Activated CD8-positive, alpha-beta T cell treated with anti-CD3 and anti-CD28 coated beads, Interleukin-2, amount 10 ng/mL, durations not matched to agents 7 days and 5 days (primary cell): Measurements from ENCODE around the gene CUBN. TPM values are rescaled to one million over a fixed set of nuclear protein-coding genes. Genes with fewer than 3 reads are reported as not detected.

Source experiments
- ATAC-seq: fragments of 150-1000 bp; cut with Tn5 transposase; one replicate; pipeline ENCODE4 v1.10.0; 2021; ENCODE audit warnings: moderate library complexity
- CTCF ChIA-PET: fragments of 350-600 bp; sonication (Branson Sonifier 250); formaldehyde crosslinking; loops from one replicate; lab custom pipeline; 2021; ENCODE audit warnings: antibody characterized with exemption; lab: Charles Lee
- POLR2A ChIA-PET: fragments of 350-600 bp; sonication (Branson Sonifier 250); formaldehyde crosslinking; loops from one replicate; lab custom pipeline; 2021; ENCODE audit warnings: antibody characterized with exemption; lab: Charles Lee
- DNase-seq: peaks from one replicate; pipeline ENCODE4 v3.0.0-alpha.2; 2020
- H3K27ac Mint-ChIP-seq: one replicate; pipeline ENCODE4 v1.8.0; 2021; ENCODE audit warnings: mild to moderate bottlenecking, mixed read lengths
- H3K27me3 Mint-ChIP-seq: one replicate; pipeline ENCODE4 v1.8.0; 2021; ENCODE audit warnings: low read depth, mixed read lengths
- H3K36me3 Mint-ChIP-seq: one replicate; pipeline ENCODE4 v1.8.0; 2021; ENCODE audit warnings: low read depth, mixed read lengths
- H3K4me1 Mint-ChIP-seq: one replicate; pipeline ENCODE4 v1.8.0; 2021; ENCODE audit warnings: low read depth, mixed read lengths
- H3K4me3 Mint-ChIP-seq: one replicate; pipeline ENCODE4 v1.8.0; 2021; ENCODE audit warnings: mild to moderate bottlenecking, mixed read lengths
- H3K9me3 Mint-ChIP-seq: one replicate; pipeline ENCODE4 v1.8.0; 2022; ENCODE audit warnings: mixed read lengths; ENCODE audit not compliant: insufficient read depth
- total RNA-seq, 2 experiments: library from RNA; stranded (reverse); gene quantifications; one replicate each; pipeline ENCODE4 v1.2.3, GENCODE V29; 2021

CUBN gene
- total RNA-seq, 2 experiments from 2014 or later = 0.68 to 1.2 TPM

- CTCF ChIA-PET = no interaction called here
Observed at GRCh38 chr10:16865766-16866165, 263.8 kb downstream of the CUBN start.

GRCh38 chr10:16863766-16864165 is 265.8 kb downstream of the CUBN start:
- H3K4me3 Mint-ChIP-seq = no peak overlapping the region
- ATAC-seq (no peak), DNase-seq (no peak)
- H3K27me3 Mint-ChIP-seq = no peaks in the 10 kb centered on the region
- H3K9me3 Mint-ChIP-seq = no peaks in the 10 kb centered on the region
- H3K27ac Mint-ChIP-seq = no peak overlapping the region
- POLR2A ChIA-PET = interaction anchor here (0.6 kb wide), 1 partner anchor 563 kb away, joined by 3 read pairs; no protein-coding TSS in a partner anchor
- CTCF ChIA-PET = interaction anchor here (1.1 to 2.7 kb wide), 4 partner anchors 11 to 393 kb away, joined by 3 to 8 read pairs (median 4); no protein-coding TSS in a partner anchor
- H3K4me1 Mint-ChIP-seq = no peaks in the 10 kb centered on the region
- no peaks in the 10 kb centered on the region for H3K36me3 Mint-ChIP-seq

More at GRCh38 chr10:16865766-16866165, 263.8 kb downstream of the CUBN start:
- no peak overlapping the region for H3K4me3 Mint-ChIP-seq
- no peaks in the 10 kb centered on the region for H3K4me1 Mint-ChIP-seq
- H3K27ac Mint-ChIP-seq = no peak overlapping the region
- POLR2A ChIA-PET = no interaction called here
- H3K9me3 Mint-ChIP-seq = no peaks in the 10 kb centered on the region
- DNase-seq = no peak
- no peaks in the 10 kb centered on the region for H3K36me3 Mint-ChIP-seq
- ATAC-seq = no peak
- no peaks in the 10 kb centered on the region for H3K27me3 Mint-ChIP-seq

DNA sequence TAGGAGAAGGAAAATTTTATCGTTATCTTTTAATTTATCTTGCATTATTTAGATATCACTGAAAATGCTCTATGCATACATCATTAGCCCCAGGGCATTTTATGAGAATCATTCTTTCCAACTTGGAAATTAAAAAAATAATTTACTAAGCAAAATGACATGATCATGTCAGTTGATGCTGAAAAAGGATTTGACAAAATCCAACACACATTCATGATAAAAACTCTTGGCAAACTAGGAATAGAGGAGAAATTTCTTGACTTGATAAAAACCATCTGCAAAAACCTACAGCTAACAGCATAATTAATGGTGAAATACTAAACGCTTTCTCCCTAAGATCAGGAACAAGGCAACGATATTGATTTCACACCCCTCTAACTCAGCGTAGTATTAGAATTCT is 272.2 kb downstream of the CUBN start:
- H3K36me3 Mint-ChIP-seq = no peaks in the 10 kb centered on the region
- no peak for ATAC-seq
- H3K9me3 Mint-ChIP-seq = no peaks in the 10 kb centered on the region
- no peak overlapping the region for H3K27ac Mint-ChIP-seq
- H3K27me3 Mint-ChIP-seq = peaks cover under 1% of the 10 kb centered on the region
- no peak for DNase-seq
- ChIA-PET CTCF (interaction anchor here (0.9 to 2.4 kb wide), 4 partner anchors 13 to 399 kb away, joined by 3 to 5 read pairs (median 3); no protein-coding TSS in a partner anchor), POLR2A (no interaction called here)
- H3K4me3 Mint-ChIP-seq = no peak overlapping the region
- H3K4me1 Mint-ChIP-seq = no peaks in the 10 kb centered on the region

DNA sequence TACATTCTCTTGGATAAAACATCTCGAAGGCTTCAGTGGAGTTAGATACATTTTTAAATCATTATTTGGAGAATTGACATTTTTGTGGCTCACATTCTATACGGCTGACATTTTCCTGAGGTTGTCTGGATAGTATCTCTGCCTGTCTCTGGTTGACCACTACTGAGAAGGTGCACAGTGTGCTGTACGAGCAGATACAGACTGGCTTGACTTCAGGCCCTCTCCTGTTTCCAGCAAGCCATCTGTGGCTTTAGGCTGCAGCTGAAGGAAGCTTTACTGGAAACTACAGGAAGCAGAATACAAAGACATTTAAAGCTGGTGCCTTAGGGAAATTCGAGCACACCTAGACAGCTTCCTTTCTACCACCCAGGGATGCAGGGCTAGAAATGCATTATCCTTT is 273.0 kb downstream of the CUBN start:
- CTCF ChIA-PET = interaction anchor here (0.6 to 2.4 kb wide), 6 partner anchors 32 to 400 kb away, joined by 3 to 5 read pairs (median 4); no protein-coding TSS in a partner anchor
- Mint-ChIP-seq H3K4me3 (no peak overlapping the region), H3K4me1 (no peaks in the 10 kb centered on the region), H3K27ac (no peak overlapping the region), H3K36me3 (no peaks in the 10 kb centered on the region), H3K27me3 (peaks cover 2% of the 10 kb centered on the region), H3K9me3 (no peaks in the 10 kb centered on the region)
- POLR2A ChIA-PET = no interaction called here
- no peak for ATAC-seq
- no peak for DNase-seq

GRCh38 chr10:16856092-16856491 is 273.5 kb downstream of the CUBN start:
- Mint-ChIP-seq H3K4me1 (no peaks in the 10 kb centered on the region), H3K27me3 (peaks cover 2% of the 10 kb centered on the region), H3K4me3 (no peak overlapping the region), H3K36me3 (no peaks in the 10 kb centered on the region), H3K9me3 (no peaks in the 10 kb centered on the region), H3K27ac (no peak overlapping the region)
- no peak for DNase-seq
- ChIA-PET CTCF (interaction anchor here (0.6 to 2.4 kb wide), 4 partner anchors 32 to 398 kb away, joined by 3 to 5 read pairs (median 4); no protein-coding TSS in a partner anchor), POLR2A (no interaction called here)
- no peak for ATAC-seq

GRCh38 chr10:16854623-16855022 is 275.0 kb downstream of the CUBN start:
- Mint-ChIP-seq H3K4me1 (no peaks in the 10 kb centered on the region), H3K27ac (no peak overlapping the region), H3K9me3 (no peaks in the 10 kb centered on the region), H3K4me3 (no peak overlapping the region), H3K36me3 (no peaks in the 10 kb centered on the region), H3K27me3 (peaks cover 2% of the 10 kb centered on the region)
- POLR2A ChIA-PET = no interaction called here
- CTCF ChIA-PET = interaction anchor here (1.3 kb wide), 1 partner anchor 18 kb away, joined by 4 read pairs; no protein-coding TSS in a partner anchor
- ATAC-seq = no peak
- no peak for DNase-seq

- H3K27ac Mint-ChIP-seq = no peak overlapping the region
- peaks cover 2% of the 10 kb centered on the region for H3K27me3 Mint-ChIP-seq
- H3K4me3 Mint-ChIP-seq = no peak overlapping the region
- no peaks in the 10 kb centered on the region for H3K9me3 Mint-ChIP-seq
- ChIA-PET POLR2A (no interaction called here), CTCF (interaction anchor here (1.3 to 1.9 kb wide), 3 partner anchors 377 to 404 kb away, joined by 3 to 13 read pairs (median 10); no protein-coding TSS in a partner anchor)
- ATAC-seq = no peak
- no peaks in the 10 kb centered on the region for H3K4me1 Mint-ChIP-seq
- no peaks in the 10 kb centered on the region for H3K36me3 Mint-ChIP-seq
- no peak for DNase-seq
Observed at GRCh38 chr10:16853809-16854208, 275.8 kb downstream of the CUBN start.

- CTCF ChIA-PET = interaction anchor here (0.8 to 1.9 kb wide), 11 partner anchors 9 to 523 kb away, joined by 3 to 13 read pairs (median 3); no protein-coding TSS in a partner anchor
- ATAC-seq = peak; percentile 63
- H3K27ac Mint-ChIP-seq = no peak overlapping the region
Observed at GRCh38 chr10:16853201-16853600, 276.4 kb downstream of the CUBN start.

DNA sequence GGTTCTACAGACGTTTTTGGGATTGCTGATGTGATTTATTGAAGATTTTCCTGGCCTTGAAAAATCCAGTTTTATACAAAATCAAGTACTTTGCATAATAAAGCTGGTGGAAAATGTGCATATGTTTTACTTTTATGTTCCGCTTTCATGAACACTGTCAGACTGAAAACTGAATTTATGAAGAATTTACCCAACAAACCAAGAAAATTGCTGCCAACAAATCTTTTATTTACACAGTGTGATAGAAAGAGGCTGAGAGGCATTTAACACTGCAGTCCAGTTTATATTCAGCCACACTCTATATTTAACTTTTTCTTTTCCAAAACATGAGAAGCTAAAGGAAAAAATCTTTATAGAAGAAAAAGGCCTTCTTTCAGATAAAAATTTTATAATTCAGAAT is 277.0 kb downstream of the CUBN start:
- Mint-ChIP-seq H3K9me3 (no peaks in the 10 kb centered on the region), H3K4me1 (no peaks in the 10 kb centered on the region), H3K36me3 (no peaks in the 10 kb centered on the region), H3K27me3 (peaks cover 2% of the 10 kb centered on the region), H3K27ac (no peak overlapping the region), H3K4me3 (no peak overlapping the region)
- ATAC-seq (no peak), DNase-seq (no peak)
- ChIA-PET POLR2A (interaction anchor here (1.2 kb wide), 1 partner anchor 377 kb away, joined by 3 read pairs; no protein-coding TSS in a partner anchor), CTCF (interaction anchor here (0.8 to 1.9 kb wide), 11 partner anchors 8 to 524 kb away, joined by 3 to 13 read pairs (median 3); no protein-coding TSS in a partner anchor)

More at GRCh38 chr10:16853201-16853600, 276.4 kb downstream of the CUBN start:
- POLR2A ChIA-PET = interaction anchor here (1.2 kb wide), 1 partner anchor 377 kb away, joined by 3 read pairs; no protein-coding TSS in a partner anchor
- no peaks in the 10 kb centered on the region for H3K4me1 Mint-ChIP-seq
- peaks cover 2% of the 10 kb centered on the region for H3K27me3 Mint-ChIP-seq
- no peak for DNase-seq
- no peaks in the 10 kb centered on the region for H3K9me3 Mint-ChIP-seq
- no peak overlapping the region for H3K4me3 Mint-ChIP-seq
- no peaks in the 10 kb centered on the region for H3K36me3 Mint-ChIP-seq

DNA sequence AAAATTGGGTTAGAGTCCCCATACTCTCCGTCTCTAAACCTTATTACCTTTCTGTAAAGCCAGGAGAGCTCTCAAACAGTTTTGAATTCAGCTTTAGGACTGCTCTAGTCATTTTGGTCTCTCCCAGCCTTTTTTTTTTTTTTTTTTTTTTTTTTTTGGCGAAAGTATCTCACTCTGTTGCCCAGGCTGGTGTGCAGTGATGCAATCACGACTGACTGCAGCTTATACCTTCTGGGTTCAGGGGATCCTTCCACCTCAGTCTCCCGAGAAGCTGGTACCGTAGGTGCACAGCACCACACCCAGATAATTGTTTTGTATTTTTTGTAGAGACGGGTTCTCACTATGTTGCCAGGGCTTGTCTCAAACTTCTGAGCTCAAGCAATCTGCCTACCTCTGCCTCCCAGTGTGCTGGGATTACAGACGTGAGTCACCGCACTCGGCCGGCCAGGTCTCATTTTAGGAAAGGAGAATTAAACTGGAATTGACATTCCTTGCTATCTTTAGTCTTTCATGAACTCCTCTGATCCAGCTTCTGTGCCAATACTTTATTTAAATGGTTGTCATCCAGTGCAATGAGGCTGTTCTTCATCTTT is 281.0 kb downstream of the CUBN start:
- DNase-seq = no peak
- Mint-ChIP-seq H3K4me3 (no peak overlapping the region), H3K27me3 (peaks cover 2% of the 10 kb centered on the region), H3K27ac (no peak overlapping the region), H3K36me3 (no peaks in the 10 kb centered on the region), H3K4me1 (no peaks in the 10 kb centered on the region), H3K9me3 (no peaks in the 10 kb centered on the region)
- ChIA-PET POLR2A (no interaction called here), CTCF (no interaction called here)
- ATAC-seq = no peak

DNA sequence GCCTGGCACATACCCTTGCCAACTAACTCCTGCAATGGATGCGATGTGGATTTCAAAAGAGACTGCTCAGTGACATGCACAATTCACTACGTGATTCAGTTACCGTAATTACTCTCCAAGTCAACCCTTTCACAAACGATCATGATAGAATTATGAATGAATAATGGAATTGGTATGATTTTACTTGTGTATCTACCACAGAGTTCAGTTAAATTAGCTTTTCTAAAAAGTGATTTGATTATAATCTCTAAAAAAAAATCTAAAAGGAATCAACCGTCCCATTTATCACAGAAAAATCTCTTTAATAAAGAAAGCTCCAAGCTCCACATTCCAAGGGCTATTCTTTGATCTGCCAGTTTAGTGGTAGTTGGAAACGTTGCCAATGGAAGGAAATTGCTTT is 282.0 kb downstream of the CUBN start:
- Mint-ChIP-seq H3K9me3 (no peaks in the 10 kb centered on the region), H3K36me3 (no peaks in the 10 kb centered on the region), H3K27ac (no peak overlapping the region), H3K4me3 (no peak overlapping the region), H3K4me1 (no peaks in the 10 kb centered on the region), H3K27me3 (peaks cover 2% of the 10 kb centered on the region)
- ChIA-PET CTCF (interaction anchor here (1.8 kb wide), 1 partner anchor 14 kb away, joined by 7 read pairs; no protein-coding TSS in a partner anchor), POLR2A (no interaction called here)
- DNase-seq = no peak
- ATAC-seq = no peak

GRCh38 chr10:16845248-16845647 is 284.4 kb downstream of the CUBN start:
- no peaks in the 10 kb centered on the region for H3K9me3 Mint-ChIP-seq
- ChIA-PET CTCF (interaction anchor here (1.5 to 2.1 kb wide), 4 partner anchors 10 to 411 kb away, joined by 3 to 7 read pairs (median 6); no protein-coding TSS in a partner anchor), POLR2A (interaction anchor here (0.8 kb wide), 1 partner anchor 562 kb away, joined by 3 read pairs; no protein-coding TSS in a partner anchor)
- DNase-seq (no peak), ATAC-seq (no peak)
- peaks cover 4% of the 10 kb centered on the region for H3K27me3 Mint-ChIP-seq
- H3K27ac Mint-ChIP-seq = no peak overlapping the region
- no peaks in the 10 kb centered on the region for H3K4me1 Mint-ChIP-seq
- H3K36me3 Mint-ChIP-seq = no peaks in the 10 kb centered on the region
- no peak overlapping the region for H3K4me3 Mint-ChIP-seq
